DMS114 treated with DMSO at 0.1 percent for 48 hours (cell line): ENCODE data around the gene EPB41L1.
A peak's percentile ranks its signal among the peaks of the same experiment; 100 is the strongest.

Experiments used
- DNase-seq: peaks from one replicate; lab custom pipeline; 2025; ENCODE audit not compliant: unreplicated experiment; lab: John Stamatoyannopoulos, UW

Gene EPB41L1

GRCh38 chr20:36153736-36154699, 522 bp upstream of the EPB41L1 start:
- peak; percentile 52 for DNase-seq

DNA sequence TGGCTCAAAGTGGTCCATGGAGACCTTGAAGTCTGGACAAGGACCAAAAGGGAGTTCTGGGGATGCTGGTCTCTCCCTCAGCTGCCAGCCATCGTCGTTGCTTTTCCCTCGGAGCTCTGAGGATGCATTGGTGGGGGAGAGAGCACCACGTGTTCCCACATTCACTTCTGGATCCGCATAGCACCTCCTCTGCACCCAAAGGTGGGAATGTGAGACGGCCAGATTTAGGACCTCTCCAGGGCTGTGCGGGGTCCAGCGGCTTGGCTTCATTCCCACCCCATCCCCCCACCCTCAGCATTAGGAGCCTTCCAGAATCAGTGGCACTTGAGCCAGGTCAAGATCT, 1.1 kb downstream of the EPB41L1 start:
- DNase-seq: no peak

DNA sequence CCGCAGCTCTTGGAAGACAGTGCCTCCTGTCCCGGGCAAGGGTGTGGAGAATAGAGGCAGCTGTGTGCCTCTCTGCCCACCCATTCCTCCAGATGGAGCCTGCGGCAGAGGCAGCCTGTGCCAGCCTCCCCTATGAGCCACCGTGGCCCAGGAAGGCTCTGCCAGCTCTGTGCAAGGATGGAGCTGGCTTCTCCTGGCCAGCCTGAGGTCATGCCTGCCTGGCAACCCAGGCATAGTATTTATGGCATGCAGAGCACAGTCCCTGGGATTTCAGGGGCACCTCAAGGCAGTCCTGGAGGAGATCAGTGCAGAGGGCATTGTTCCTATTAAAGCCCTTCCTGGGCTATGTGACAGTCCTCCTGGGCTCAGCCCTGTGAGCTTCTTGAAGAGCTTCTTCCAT, 1.5 kb downstream of the EPB41L1 start:
- no peak for DNase-seq

DNA sequence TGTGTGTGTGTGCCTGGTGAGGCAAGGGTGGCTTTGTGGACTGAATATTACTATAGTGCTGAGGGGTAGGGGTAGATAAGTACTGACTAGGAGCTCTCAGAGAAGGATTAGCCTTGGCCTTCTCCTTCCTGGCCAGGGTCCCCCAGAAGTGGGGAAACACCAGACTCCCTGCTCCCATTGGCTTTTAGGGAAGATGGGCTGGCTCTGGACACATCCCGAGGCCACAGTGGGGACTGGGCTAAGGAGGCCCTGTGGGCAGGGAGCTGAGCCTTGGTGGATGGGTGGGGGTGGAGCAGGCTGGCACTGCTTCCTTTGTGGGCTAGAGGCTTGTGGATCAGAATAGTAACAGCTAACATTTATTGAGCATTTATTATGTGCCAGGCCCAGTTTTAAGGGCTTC, 3.1 kb downstream of the EPB41L1 start:
- no peak for DNase-seq

- no peak for DNase-seq
Measured at GRCh38 chr20:36158160-36158741, 3.7 kb downstream of the EPB41L1 start.

- DNase-seq: no peak
Measured at GRCh38 chr20:36159833-36160232, 5.3 kb downstream of the EPB41L1 start.

- no peak for DNase-seq
Measured at GRCh38 chr20:36162272-36162966, 7.9 kb downstream of the EPB41L1 start.

DNA sequence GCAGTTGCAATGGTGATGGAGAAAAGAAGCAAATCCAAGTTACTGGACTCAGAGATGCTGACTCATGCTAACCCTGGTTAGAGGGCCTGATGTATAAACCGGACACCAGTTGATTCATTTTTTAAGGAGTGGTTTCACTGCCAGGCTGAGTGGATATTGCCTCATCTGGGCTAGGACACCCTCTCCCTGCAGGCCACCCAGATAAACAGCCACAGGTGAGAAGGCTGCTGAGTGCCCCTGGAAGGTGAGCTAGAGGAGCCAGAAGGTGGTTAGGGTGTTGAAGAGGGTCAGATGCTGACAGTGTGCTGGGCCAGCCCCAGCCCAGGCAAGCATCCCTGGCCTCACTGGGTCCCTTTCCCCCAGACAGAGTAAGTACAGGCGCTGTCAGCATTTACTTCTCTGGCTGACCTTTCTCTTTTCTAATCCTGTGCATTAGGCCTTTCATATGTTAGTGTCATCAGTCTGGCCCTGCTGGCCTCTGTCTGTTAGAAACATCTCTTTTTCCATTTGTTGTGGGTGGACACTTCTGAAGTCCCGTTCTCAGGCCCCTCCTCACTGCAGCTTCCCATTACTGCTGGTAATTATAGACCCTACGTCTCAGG, 13.5 kb downstream of the EPB41L1 start:
- DNase-seq: no peak

DNA sequence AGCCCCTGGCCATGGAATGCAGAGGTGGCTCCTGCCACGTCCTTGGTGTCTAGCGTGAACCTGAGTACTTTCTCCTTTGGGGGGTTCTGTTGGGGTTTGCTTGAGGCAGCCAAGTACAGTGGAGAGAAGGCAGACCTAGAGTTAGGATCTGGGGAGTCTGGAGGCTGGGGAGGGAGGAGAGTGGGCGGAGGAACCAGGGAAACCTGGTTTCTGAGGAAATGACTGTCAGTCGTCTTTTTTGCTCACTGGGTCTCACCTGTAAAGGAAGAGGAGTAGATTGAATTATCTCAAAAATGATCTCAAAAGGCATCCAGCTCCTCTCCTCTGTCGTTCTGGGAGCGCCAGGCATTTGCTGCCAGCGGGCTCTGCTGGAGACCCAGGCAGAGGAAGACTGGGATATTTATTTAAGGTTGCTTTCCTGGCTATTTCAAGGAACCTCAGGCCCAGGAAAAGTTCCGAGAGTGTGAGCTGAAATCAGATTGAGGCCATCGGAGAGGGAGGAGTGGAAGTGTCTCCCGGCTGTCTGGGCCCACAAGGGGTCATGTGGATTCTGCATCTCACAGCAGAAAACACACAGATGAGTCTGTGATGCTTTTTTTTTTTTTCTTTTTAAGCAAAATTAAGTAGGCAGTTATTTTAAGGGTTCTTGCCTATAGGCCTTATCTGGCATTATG, 16.1 kb downstream of the EPB41L1 start:
- DNase-seq: no peak

GRCh38 chr20:36173451-36173933, 19.0 kb downstream of the EPB41L1 start:
- DNase-seq: no peak

DNA sequence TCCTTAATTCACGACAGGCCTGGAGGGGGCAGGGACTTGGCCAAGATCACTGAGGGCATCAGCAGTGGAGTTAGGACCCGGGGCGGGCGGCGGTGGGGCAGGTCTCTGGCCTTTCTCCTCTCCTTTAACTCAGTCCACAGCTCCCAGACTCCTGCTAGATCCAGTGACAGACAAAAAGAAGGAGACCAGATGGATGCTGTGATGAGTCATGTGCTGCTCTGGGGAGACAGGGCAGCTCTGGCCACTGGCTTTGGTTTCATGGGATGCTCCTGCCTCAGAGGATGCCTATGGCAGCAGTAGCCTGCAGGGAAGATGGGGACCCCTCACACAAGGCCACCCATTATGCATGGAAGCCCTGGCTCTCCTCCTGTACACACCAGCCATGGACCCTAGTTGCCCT, 20.5 kb downstream of the EPB41L1 start:
- DNase-seq: no peak

GRCh38 chr20:36175475-36175995, 21.0 kb downstream of the EPB41L1 start:
- DNase-seq: no peak

- no peak for DNase-seq
Measured at GRCh38 chr20:36177716-36178115, 23.2 kb downstream of the EPB41L1 start.

DNA sequence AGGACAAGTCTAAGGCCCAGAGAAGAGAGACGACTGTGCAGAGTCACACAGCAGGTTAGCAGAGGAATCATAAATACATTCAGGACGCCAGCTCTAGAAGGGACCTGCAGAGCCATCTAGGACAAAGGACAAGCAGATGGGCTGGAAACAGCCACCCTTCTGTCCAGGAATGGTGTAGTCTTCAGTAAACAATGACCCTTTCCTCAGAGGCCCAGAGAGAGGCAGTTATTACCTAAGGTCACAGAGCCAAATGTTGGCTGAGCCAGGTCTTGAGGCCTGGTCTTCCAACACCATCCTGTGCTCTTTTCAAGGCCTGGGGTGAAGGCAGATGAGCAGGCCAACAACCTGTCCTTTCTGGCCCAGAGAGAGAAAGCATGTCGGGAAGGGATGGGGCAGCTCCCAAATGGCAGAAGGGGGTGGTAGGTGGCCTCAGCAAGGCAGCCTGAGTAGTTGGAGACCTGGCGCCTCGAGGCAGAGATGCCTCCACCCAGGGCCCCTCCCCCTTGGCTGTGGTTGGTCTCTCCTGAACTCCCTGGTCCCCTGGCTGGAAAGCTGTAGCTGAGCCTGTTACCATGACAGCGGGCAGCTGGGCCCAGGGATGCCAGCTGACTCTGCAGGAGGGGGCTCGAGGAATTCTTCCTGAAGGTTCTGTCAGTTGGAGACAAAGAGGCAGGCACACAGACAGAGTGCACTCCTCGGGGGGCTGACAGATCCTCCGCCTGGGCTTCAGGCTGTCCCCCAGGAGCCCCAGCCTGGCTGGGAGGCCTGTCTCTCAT, 24.8 kb downstream of the EPB41L1 start:
- no peak for DNase-seq

DNA sequence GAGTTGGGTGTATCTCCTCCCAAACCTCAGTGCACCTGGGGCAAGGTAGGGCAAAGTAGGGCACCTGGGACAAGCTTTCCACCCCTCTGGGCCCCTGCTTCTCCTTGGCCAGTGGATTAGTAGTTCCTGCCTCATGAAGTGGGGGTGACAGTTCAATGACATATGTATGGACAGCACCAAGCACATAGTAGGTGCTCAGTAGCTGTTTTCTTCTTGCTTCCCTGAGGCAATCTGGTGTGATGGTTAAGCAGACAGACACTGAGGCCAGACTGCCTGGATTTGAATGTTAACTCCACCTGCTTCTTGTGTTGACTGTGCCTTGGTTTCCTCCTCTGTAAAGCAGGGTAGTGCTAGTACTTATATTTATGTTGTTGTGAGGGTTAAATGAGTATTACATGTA, 25.8 kb downstream of the EPB41L1 start:
- DNase-seq: no peak

GRCh38 chr20:36181934-36182603, 27.5 kb downstream of the EPB41L1 start:
- DNase-seq: no peak

GRCh38 chr20:36182604-36183154, 28.1 kb downstream of the EPB41L1 start:
- no peak for DNase-seq

- no peak for DNase-seq
Measured at GRCh38 chr20:36183155-36183944, 28.8 kb downstream of the EPB41L1 start.
